Femur (tissue), 1 donor: Measurements from ENCODE around the gene MMP23B.
"Not testable (repeated sequence)": the region's sequence is repeated elsewhere in the genome, so short reads cannot be mapped to it uniquely, and the experiment has no call there.

ENCODE experiments used
- DNase-seq: peaks from one replicate; pipeline ENCODE4 v3.0.0-alpha.2; 2017

Gene MMP23B

GRCh38 chr1:1621173-1622009 lies 10.6 kb upstream of the MMP23B start:
- no peak for DNase-seq

DNA sequence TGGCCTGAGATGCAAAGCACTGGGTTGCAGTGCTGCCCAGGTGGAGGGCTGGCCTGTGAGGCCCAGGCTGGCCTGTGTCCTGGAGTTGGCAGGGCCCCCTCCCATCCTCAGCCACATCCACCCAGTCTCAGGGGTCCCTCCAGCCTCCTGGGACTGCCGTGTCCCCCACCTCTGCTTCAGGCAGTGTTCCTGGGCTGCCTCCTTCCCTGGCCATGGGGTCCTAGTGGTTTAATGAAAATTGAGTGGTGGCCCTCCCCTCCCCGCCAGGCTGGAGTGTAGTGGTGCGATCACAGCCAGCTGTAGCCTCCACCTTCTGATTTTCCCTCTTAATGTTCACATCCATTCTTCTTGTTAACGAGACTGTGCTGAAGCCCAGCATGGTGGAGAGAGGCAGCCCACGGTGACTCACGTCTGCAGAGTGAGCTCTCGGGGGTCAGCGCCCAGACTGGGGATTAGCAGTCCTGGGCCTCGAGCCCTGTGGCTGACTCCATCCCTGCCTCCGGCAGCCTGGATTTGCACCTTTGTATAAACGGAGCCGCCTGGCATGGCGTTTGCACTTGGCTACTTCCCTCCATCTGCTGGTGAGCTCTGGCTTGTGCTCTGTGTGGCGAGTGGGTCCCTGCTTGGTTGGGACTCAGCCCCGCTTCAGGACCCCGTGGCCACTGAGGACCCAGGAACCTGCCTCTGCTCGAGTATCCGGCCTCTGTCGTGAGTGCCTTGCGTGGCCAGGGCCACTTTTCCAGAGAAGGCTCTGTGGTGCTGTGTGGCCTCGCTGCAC lies 9.8 kb upstream of the MMP23B start:
- no peak for DNase-seq

DNA sequence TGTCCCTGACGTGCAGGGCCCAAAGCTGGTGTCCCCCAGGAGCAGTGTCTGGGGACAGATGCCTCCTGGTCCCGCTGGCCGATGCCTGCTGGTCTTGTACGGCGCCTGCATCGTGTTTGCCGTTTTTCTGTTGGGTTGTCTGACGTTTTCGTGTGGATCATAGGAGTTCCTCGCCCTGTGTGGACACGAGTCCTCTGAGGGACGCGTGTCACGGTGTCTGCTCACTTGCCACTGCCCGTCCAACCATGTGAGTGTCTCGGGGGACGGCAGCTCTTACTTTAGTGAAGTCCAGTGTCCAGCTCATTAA lies 9.2 kb upstream of the MMP23B start:
- no peak for DNase-seq

DNA sequence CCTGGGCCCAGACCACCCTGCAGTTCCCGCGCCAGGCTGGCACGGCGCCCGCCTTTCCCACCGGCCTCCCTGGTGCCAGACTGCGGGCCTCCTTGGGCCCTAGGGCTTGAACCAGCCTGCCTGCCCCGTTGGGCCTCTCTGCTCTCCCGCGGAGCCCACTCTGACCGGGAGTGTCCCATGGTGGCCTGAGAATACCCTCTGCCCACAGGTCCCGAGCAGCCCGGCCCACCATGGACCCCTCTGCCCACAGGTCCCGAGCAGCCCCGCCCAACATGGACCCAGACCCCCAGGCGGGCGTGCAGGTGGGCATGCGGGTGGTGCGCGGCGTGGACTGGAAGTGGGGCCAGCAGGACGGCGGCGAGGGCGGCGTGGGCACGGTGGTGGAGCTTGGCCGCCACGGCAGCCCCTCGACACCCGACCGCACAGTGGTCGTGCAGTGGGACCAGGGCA lies 8.8 kb upstream of the MMP23B start:
- no peak for DNase-seq

DNA sequence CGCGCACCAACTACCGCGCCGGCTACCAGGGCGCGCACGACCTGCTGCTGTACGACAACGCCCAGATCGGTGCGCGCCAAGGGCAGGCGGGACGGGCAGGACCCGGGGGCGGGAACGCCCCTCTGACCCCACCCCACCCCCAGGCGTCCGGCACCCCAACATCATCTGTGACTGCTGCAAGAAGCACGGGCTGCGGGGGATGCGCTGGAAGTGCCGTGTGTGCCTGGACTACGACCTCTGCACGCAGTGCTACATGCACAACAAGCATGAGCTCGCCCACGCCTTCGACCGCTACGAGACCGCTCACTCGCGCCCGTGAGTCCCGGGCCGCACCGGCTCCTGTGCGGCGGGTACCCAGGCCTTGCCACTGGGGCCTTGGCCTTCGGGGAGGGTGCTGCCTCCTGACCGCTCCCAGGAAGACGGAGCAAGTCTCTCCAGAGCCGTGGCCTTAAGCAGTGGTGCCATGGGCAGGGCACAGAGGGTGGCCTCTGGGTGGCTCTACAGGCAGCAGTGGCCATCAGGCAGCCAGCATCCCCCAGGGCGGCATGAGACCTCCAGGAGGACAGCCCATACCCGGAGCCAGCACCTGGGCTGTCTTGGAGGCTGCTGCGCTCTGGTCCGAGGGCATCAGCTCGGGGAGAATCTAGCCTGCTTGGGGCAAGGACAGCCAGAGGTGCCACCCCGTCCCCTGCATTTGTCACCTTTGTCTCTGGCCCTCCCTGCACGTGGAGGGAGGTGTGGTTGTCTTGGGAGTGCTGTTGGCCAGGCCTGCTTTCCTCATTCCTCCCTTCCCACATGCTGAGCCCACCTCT lies 8.1 kb upstream of the MMP23B start:
- no peak for DNase-seq

GRCh38 chr1:1624443-1625403 lies 7.2 kb upstream of the MMP23B start:
- peak; percentile 67 for DNase-seq

GRCh38 chr1:1625404-1625775 lies 6.6 kb upstream of the MMP23B start:
- no peak for DNase-seq

DNA sequence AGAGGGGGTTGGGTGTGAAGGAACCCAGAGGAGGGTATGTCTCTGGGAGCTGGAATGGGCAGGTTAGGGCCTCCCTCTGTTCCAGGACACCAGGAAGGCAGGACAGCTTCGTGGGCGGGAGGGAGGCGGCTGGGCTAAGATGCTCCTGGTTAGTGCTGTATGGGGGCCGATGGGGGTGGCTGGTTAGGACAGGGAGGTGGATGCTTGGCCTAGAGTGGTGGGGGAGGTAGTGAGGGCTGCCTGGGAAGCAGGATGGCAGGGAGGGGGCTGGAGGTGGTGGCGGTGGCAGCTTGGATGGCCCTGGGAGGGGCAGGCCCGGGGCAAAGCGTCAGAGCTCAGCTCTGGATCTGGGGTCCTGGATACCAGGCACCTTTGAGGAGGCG lies 6.2 kb upstream of the MMP23B start:
- DNase-seq: no peak

GRCh38 chr1:1626207-1627141 lies 5.5 kb upstream of the MMP23B start:
- DNase-seq: peak; percentile 40

DNA sequence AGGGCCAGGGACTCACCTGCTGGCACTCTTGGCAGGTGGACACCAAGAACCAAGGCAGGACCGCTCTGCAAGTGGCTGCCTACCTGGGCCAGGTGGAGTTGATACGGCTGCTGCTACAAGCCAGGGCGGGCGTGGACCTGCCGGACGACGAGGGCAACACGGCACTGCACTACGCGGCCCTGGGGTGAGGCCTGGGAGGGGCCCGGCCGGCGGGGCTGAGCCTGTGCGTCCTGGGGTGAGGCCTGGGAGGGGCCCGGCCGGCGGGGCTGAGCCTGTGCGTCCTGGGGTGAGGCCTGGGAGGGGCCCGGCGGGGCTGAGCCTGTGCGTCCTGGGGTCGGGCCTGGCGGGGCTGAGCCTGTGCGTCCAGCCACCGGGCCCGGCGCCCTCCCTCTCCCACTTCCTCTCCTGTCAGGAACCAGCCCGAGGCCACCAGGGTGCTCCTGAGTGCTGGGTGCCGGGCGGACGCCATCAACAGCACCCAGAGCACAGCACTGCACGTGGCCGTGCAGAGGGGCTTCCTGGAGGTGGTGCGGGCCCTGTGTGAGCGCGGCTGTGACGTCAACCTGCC lies 4.6 kb upstream of the MMP23B start:
- no peak for DNase-seq

DNA sequence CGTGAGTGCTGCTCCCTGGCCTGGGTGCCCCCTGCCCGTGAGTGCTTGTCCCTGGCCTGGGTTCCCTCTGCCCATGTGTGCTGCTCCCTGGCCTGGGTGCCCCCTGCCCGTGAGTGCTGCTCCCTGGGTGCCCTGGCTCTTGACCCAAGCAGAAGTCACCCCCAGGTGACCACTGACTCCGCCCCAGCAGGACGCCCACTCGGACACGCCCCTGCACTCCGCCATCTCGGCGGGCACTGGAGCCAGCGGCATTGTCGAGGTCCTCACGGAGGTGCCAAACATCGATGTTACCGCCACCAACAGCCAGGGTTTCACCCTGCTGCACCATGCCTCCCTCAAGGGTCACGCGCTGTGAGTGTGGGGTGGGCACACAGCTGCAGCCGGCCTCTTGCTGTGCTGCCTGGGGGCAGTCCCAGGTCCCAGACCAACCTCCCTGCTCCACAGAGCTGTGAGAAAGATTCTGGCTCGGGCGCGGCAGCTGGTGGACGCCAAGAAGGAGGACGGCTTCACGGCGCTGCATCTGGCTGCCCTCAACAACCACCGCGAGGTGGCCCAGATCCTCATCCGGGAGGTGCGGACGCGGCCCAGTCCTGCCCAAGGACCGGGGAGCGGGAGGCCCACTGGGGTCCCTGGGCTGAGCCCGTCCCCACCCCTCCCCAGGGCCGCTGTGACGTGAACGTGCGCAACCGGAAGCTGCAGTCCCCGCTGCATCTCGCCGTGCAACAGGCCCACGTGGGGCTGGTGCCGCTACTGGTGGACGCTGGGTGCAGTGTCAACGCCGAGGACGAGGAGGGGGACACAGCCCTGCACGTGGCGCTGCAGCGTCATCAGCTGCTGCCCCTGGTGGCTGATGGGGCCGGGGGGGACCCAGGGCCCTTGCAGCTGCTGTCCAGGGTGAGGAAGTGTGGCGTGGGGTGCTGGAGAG lies 3.9 kb upstream of the MMP23B start:
- peak; percentile 47 for DNase-seq

GRCh38 chr1:1628754-1629429 lies 3.1 kb upstream of the MMP23B start:
- no peak for DNase-seq

GRCh38 chr1:1629430-1630190 lies 2.4 kb upstream of the MMP23B start:
- peak; percentile 39 for DNase-seq

GRCh38 chr1:1630191-1630964 lies 1.6 kb upstream of the MMP23B start:
- DNase-seq: peak; percentile 95

- DNase-seq: peak; percentile 95
These were observed 800 bp upstream of the MMP23B start for GRCh38 chr1:1630965-1631781.

- not testable (repeated sequence) for DNase-seq
These were observed 1.4 kb downstream of the MMP23B start for GRCh38 chr1:1633409-1633808.
